Left ventricle myocardium superior (tissue), 1 donor: ENCODE data around the gene PGF. TPM values are rescaled to one million over a fixed set of nuclear protein-coding genes. Genes with fewer than 3 reads are reported as not detected.
A peak's percentile ranks its signal among the peaks of the same experiment; 100 is the strongest.

Experiments
- ATAC-seq: fragments of 200-7000 bp; cut with Tn5 transposase; one replicate; pipeline ENCODE4 v1.9.1; 2020; ENCODE audit warnings: mild to moderate bottlenecking, moderate library complexity
- DNase-seq: peaks from one replicate; pipeline ENCODE4 v3.0.0-alpha.2; 2020
- intact Hi-C: fragments of 100-400 bp; cut with micrococcal nuclease; formaldehyde crosslinking; loops from one replicate; pipeline ENCODE4 v1.11.0; 2022
- total RNA-seq: library from RNA; stranded (reverse); fragmentation: NEBNext Ultra II Directional; extraction: Animal tissue kit (Norgen Biotek cat#: 25700); gene quantifications from one replicate; pipeline ENCODE4 v1.2.1, GENCODE V29; 2021
- donor health status: DM: no; HTN: yes; CAD: no; lungs with severe emphysema.

PGF gene
- total RNA-seq, 1 donor from 2014 or later = 4.9 TPM

GRCh38 chr14:74979442-74980397 lies 24.3 kb upstream of the PGF start:
- DNase-seq = peak; percentile 56
- peak; percentile 10 for ATAC-seq
- intact Hi-C loops = no loop called here

GRCh38 chr14:74979029-74979428 lies 23.6 kb upstream of the PGF start:
- intact Hi-C loops = no loop called here
- ATAC-seq (no peak), DNase-seq (no peak)

- intact Hi-C loops = no loop called here
Observed at GRCh38 chr14:74978416-74978947, 23.1 kb upstream of the PGF start.

GRCh38 chr14:74977901-74978385 lies 22.5 kb upstream of the PGF start:
- no peak for DNase-seq
- intact Hi-C loops = no loop called here
- ATAC-seq = no peak

More at GRCh38 chr14:74978416-74978947, 23.1 kb upstream of the PGF start:
- DNase-seq (no peak), ATAC-seq (no peak)

GRCh38 chr14:74977164-74977900 lies 21.9 kb upstream of the PGF start:
- no peak for ATAC-seq
- intact Hi-C loops = no loop called here
- no peak for DNase-seq

- DNase-seq = no peak
- intact Hi-C loops = no loop called here
Observed at GRCh38 chr14:74976264-74977113, 21.1 kb upstream of the PGF start.

GRCh38 chr14:74975059-74975810 lies 19.8 kb upstream of the PGF start:
- ATAC-seq = peak; percentile 84
- intact Hi-C loops = no loop called here
- DNase-seq = peak; percentile 97

More at GRCh38 chr14:74976264-74977113, 21.1 kb upstream of the PGF start:
- no peak for ATAC-seq

GRCh38 chr14:74974364-74975058 lies 19.1 kb upstream of the PGF start:
- intact Hi-C loops = no loop called here
- peak; percentile 72 for ATAC-seq
- DNase-seq = peak; percentile 82

- intact Hi-C loops = no loop called here
- DNase-seq (no peak), ATAC-seq (no peak)
Observed at GRCh38 chr14:74973905-74974363, 18.5 kb upstream of the PGF start.

GRCh38 chr14:74973003-74973653 lies 17.7 kb upstream of the PGF start:
- DNase-seq = peak; percentile 84
- intact Hi-C loops = no loop called here
- peak; percentile 61 for ATAC-seq

- ATAC-seq = no peak
- intact Hi-C loops = no loop called here
- DNase-seq = no peak
Observed at GRCh38 chr14:74968811-74969210, 13.4 kb upstream of the PGF start.

GRCh38 chr14:74965486-74966153 lies 10.2 kb upstream of the PGF start:
- ATAC-seq = peak; percentile 18
- no peak for DNase-seq
- intact Hi-C loops = no loop called here

- intact Hi-C loops = no loop called here
- peak; percentile 18 for ATAC-seq
- DNase-seq = no peak
Observed at GRCh38 chr14:74964787-74965485, 9.5 kb upstream of the PGF start.

GRCh38 chr14:74963705-74964271 lies 8.4 kb upstream of the PGF start:
- DNase-seq = no peak
- ATAC-seq = peak; percentile 78
- intact Hi-C loops = no loop called here

- peak; percentile 24 for ATAC-seq
- intact Hi-C loops = no loop called here
- DNase-seq = no peak
Observed at GRCh38 chr14:74963178-74963704, 7.8 kb upstream of the PGF start.
